K562 (cell line): ENCODE data around the gene RING1. TPM values are rescaled to one million over a fixed set of nuclear protein-coding genes. Genes with fewer than 3 reads are reported as not detected.

ENCODE experiments used
- ATAC-seq: fragments of 200-7000 bp; cut with Tn5 transposase; 3 replicates; pipeline ENCODE4 v1.9.1; 2020; ENCODE audit warnings: moderate library complexity
- BruUV-seq: library from RNA; stranded (reverse); fragments of 400-500 nt; replicated peaks from 2 replicates; lab custom pipeline; 2021; lab: Mats Ljungman, UMichigan
- CTCF ChIA-PET: fragments of 300-600 bp; formaldehyde crosslinking; extraction: SDS; loops from one replicate; lab custom pipeline; 2021; ENCODE audit warnings: low intra/inter-chr PET ratio; lab: Yijun Ruan, JAX
- POLR2A ChIA-PET: fragments of 300-600, 350-650 bp; sonication (Branson Sonifier 250); formaldehyde crosslinking; extraction: SDS; loops from one replicate; lab custom pipeline; 2021; ENCODE audit warnings: antibody characterized with exemption, inconsistent platforms; lab: Yijun Ruan, JAX
- DNase-seq, 4 experiments: peaks; one replicate each; pipeline versions ENCODE4 v3.0.0 to v3.0.0-alpha.2; 2011 to 2018; ENCODE audit warnings: low spot score in 3 of 4, mixed read lengths in 3 of 4; ENCODE audit errors: extremely low read depth in 1 of 4
- FAIRE-seq: peaks from 2 replicates; lab custom pipeline; 2011; peaks lifted over from hg19 to GRCh38; lab: Jason Lieb, UNC
- H2AFZ ChIP-seq: 2 replicates; pipeline ENCODE4 v1.6.0; 2011; ENCODE audit warnings: low read depth, low read length, control low read depth, inconsistent platforms
- H3K27ac ChIP-seq: fragments of 200-600 bp; 3 replicates; pipeline ENCODE4 v1.8.0; 2011; ENCODE audit warnings: low read depth, mild to moderate bottlenecking, control low read depth, inconsistent platforms, low read length, moderate library complexity, mixed read lengths; ENCODE audit errors: extremely low read depth
- H3K27me3 ChIP-seq, 2 experiments: fragments of 300-600 bp in 1 of 2; 2 replicates in 1 of 2; 3 replicates in 1 of 2; pipeline versions ENCODE4 v1.6.0 to v1.8.0; 2011; ENCODE audit warnings: inconsistent platforms in 2 of 2, low read length in 2 of 2, mild to moderate bottlenecking in 1 of 2, mixed read lengths in 1 of 2, moderate library complexity in 1 of 2; ENCODE audit not compliant: control insufficient read depth in 2 of 2, insufficient read depth in 2 of 2
- H3K36me3 ChIP-seq: fragments of 300-600 bp; 3 replicates; pipeline ENCODE4 v1.8.0; 2011; ENCODE audit warnings: mild to moderate bottlenecking, low read length, inconsistent platforms; ENCODE audit not compliant: control insufficient read depth, insufficient read depth
- H3K4me1 ChIP-seq, 2 experiments: fragments of 200-600 bp in 1 of 2; replicated peaks in 1 of 2; 2 replicates in 1 of 2; 3 replicates in 1 of 2; pipeline versions ENCODE4 v1.5.1 to v1.8.0; 2011; ENCODE audit warnings: inconsistent platforms in 2 of 2, low read length in 2 of 2, mild to moderate bottlenecking in 1 of 2, mixed read lengths in 1 of 2, moderate library complexity in 1 of 2; ENCODE audit not compliant: control insufficient read depth in 2 of 2, insufficient read depth in 2 of 2
- H3K4me2 ChIP-seq: 2 replicates; pipeline ENCODE4 v1.6.1; 2011; ENCODE audit warnings: low read length, control low read depth, inconsistent platforms, mixed read lengths; ENCODE audit not compliant: insufficient read depth
- H3K4me3 ChIP-seq: fragments of 200-600 bp; sonication (generic), shearing (Covaris generic); 2 replicates; pipeline ENCODE4 v1.5.1; 2016; ENCODE audit warnings: control low read depth, inconsistent platforms
- H3K79me2 ChIP-seq: fragments of 200-600 bp; 3 replicates; pipeline ENCODE4 v1.8.0; 2011; ENCODE audit warnings: low read length, inconsistent platforms; ENCODE audit not compliant: control insufficient read depth, insufficient read depth
- H3K9ac ChIP-seq, 2 experiments: 2 replicates each; pipeline versions ENCODE4 v1.6.0 to v1.6.1; 2011; ENCODE audit warnings: low read depth in 2 of 2, low read length in 2 of 2, control low read depth in 1 of 2, inconsistent platforms in 1 of 2, mild to moderate bottlenecking in 1 of 2, mixed read lengths in 1 of 2; ENCODE audit not compliant: insufficient read depth in 1 of 2
- H3K9me1 ChIP-seq: one replicate; pipeline ENCODE4 v1.6.0; 2011; ENCODE audit warnings: inconsistent platforms, mild to moderate bottlenecking, low read length, moderate library complexity; ENCODE audit not compliant: control insufficient read depth, insufficient read depth
- H3K9me3 ChIP-seq: replicated peaks from 2 replicates; pipeline ENCODE4 v1.5.1; 2011; ENCODE audit warnings: low read depth, low read length, inconsistent platforms; ENCODE audit not compliant: control insufficient read depth, insufficient read depth
- H4K20me1 ChIP-seq: replicated peaks from 2 replicates; pipeline ENCODE4 v1.6.1; 2011; ENCODE audit warnings: low read length, inconsistent platforms, mixed read lengths; ENCODE audit not compliant: control insufficient read depth, insufficient read depth
- MLX ChIP-seq, 2 experiments: fragments of 450-650 bp in 1 of 2; sonication (generic) in 1 of 2; formaldehyde crosslinking; conservative IDR thresholded peaks; 2 replicates each; pipeline versions ENCODE4 v1.4.0 to v1.8.1; 2020 to 2022; ENCODE audit warnings: mild to moderate bottlenecking in 1 of 2, missing genetic modification reagents in 1 of 2
- PRPF4 ChIP-seq: fragments of 200-400 bp; formaldehyde crosslinking; IDR thresholded peaks from one replicate; pipeline ENCODE4 v1.6.1; 2017; ENCODE audit warnings: low read length, low read depth, mild to moderate bottlenecking; ENCODE audit not compliant: insufficient read depth, poor library complexity, severe bottlenecking
- ZBTB40 ChIP-seq, 2 experiments: fragments of 450-650 bp in 1 of 2; sonication (generic) in 1 of 2; formaldehyde crosslinking in 1 of 2; IDR thresholded peaks; 2 replicates each; pipeline versions ENCODE4 v1.7.1 to v1.9.0; 2016 to 2022; ENCODE audit warnings: inconsistent platforms in 1 of 2, mild to moderate bottlenecking in 1 of 2, missing genetic modification reagents in 1 of 2
- ZNF133 ChIP-seq: fragments of 250-450 bp; sonication (Bioruptor Pico); IDR thresholded peaks from 2 replicates; pipeline ENCODE4 v1.4.0; 2020; ENCODE audit warnings: mild to moderate bottlenecking
- WGBS: fragments of 100-300 bp; shearing (Covaris generic); methylation state at CpG from one replicate; pipeline ENCODE4 v1.1.6; 2016; ENCODE audit warnings: low coverage, mixed read lengths; ENCODE audit not compliant: insufficient coverage; ENCODE audit errors: missing lambda C conversion rate; 5-methylcytosine and 5-hydroxymethylcytosine counted together
- in situ Hi-C: fragments of 300-500 bp; cut with MboI; formaldehyde crosslinking; loops from 4 replicates; pipeline ENCODE4 v1.15.0; 2018; ENCODE audit warnings: inconsistent platforms, mixed read lengths
- intact Hi-C: fragments of 100-400 bp; cut with micrococcal nuclease; formaldehyde crosslinking; loops from 2 replicates; pipeline ENCODE4 v1.14.2; 2022
- polyA plus RNA-seq, 8 experiments: library from polyadenylated mRNA; depleted of rRNA in 4 of 8; stranded (reverse) in 5 of 8; unstranded in 3 of 8; fragments of >200 nt; fragmentation: Nextera tagmentation in 2 of 8; fragmentation: Illumina TruSeq in 1 of 8; extraction: Ambion mirVana in 2 of 8; extraction: Trizol in 1 of 8; gene quantifications; 2 replicates each; pipeline versions ENCODE4 v1.2.1 to v1.2.3, GENCODE V29; 2011 to 2014; ENCODE audit warnings: inconsistent platforms in 1 of 8, missing spikeins in 1 of 8
- total RNA-seq, 7 experiments: library from RNA; depleted of rRNA in 6 of 7; stranded (reverse); fragments of >200 nt in 6 of 7; fragmentation: Illumina TruSeq in 2 of 7; extraction: Trizol in 2 of 7; gene quantifications; 2 replicates each; pipeline versions ENCODE4 v1.2.1 to v1.2.3, GENCODE V29; 2011 to 2021; ENCODE audit warnings: low replicate concordance in 1 of 7
- TF ChIP-seq, protein P1 (sequence below): fragments of 450-650 bp; IDR thresholded peaks from 2 replicates; pipeline ENCODE4 v1.6.1; 2018; ENCODE audit warnings: mild to moderate bottlenecking, low read depth; ENCODE audit not compliant: partially characterized antibody

Gene RING1
- total and polyA plus RNA-seq, 9 of the 15 experiments (the other 6 are each of a cell fraction or from before 2014, with no cell fraction given) = 4.2 to 59.1 (median 36.9) TPM

DNA sequence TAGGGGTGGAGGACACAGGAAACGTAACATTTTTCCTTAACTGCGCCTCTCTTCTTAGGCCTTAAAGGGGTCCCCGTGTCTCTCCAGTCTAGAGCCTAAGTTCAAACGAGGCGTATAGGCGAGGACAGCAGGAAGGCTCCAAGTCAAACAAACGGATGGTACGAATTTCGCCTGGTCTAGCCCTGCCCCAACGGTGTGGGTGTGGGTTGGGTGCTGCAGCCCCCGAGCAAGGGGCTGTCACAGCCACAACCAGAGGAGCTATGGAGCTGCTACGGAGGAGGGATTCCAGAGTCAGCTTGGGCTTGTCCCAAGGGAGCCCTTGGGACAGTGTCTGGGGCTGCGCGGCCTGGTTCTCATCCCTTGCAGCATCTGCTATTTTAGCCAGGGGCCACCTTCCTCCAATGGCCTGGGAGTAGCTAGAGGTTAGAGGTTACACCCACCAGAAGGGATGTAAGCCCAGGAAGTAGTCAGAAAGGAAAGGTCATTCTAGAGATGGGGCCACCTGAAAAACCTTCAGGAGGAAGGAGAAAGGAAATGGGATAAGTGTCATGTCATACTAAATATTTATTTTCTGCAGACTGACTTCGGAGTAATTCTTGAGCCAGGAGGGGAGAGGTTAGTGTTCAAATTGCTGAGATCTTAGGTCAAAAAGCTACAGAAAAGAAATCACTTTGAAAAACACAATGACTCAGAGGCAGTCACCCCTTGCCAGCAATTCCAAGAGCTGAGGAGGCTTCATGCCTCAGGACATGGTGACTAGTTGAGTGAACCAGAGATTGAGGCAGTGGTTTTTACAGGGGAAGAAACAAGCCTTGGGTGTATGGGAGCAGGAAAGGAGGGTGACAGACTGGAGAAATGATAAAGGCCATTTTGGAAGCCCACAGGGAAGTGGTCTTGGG lies 41.7 kb downstream of the RING1 start:
- H3K36me3 ChIP-seq = peaks cover 21% of the 10 kb centered on the region
- H3K9me3 ChIP-seq = no peaks in the 10 kb centered on the region
- ATAC-seq (peak; percentile 5), FAIRE-seq (no peak), DNase-seq (peak in 2 of 4 experiments; percentile 34)
- in situ Hi-C loops (loop anchor here (5.0 kb wide), 2 partner anchors 133 to 233 kb away; no protein-coding TSS in a partner anchor), intact Hi-C loops (loop anchor here (2.0 kb wide), 1 partner anchor 49 kb away; the partner anchor contains the start of genes RXRB and SLC39A7)
- H3K27me3 ChIP-seq = peaks cover 4 to 6% of the 10 kb centered on the region in 2 experiments; a peak in 2 of 5 replicates
- peak overlapping the region; percentile 97 for H3K4me2 ChIP-seq
- H3K4me1 ChIP-seq = peaks cover 22 to 31% of the 10 kb centered on the region in 2 experiments
- peaks cover 4% of the 10 kb centered on the region for H3K9me1 ChIP-seq
- peak overlapping the region; percentile 92 for H2AFZ ChIP-seq
- POLR2A ChIA-PET = interaction anchor here (0.6 to 5.2 kb wide), 23 partner anchors 9 to 712 kb away, joined by 3 to 57 read pairs (median 4); partner anchors contain the start of genes B3GALT4, RING1, RPS18 and VPS52
- peak overlapping the region; percentile 89 to 90 for H3K9ac ChIP-seq
- H3K79me2 ChIP-seq = no peaks in the 10 kb centered on the region
- H4K20me1 ChIP-seq = no peaks in the 10 kb centered on the region
- 20% methylated on average over 15 of the region's 15 CpGs for WGBS
- CTCF ChIA-PET = interaction anchor here (2.7 to 3.6 kb wide), 2 partner anchors 89 to 126 kb away, joined by 21 to 24 read pairs; no protein-coding TSS in a partner anchor
- H3K4me3 ChIP-seq = peak overlapping the region; percentile 53
- H3K27ac ChIP-seq = peak overlapping the region; percentile 91
- TSS peak; percentile 88 for BruUV-seq
- TF ChIP-seq ZBTB40 (IDR thresholded peaks at IDR 0.05) (peak; percentile 32; the same call in 1 of the 2 replicates), ZBTB40 (CRISPR knock-in tag; IDR thresholded peaks at IDR 0.05) (no peak), MLX (CRISPR knock-in tag; conservative IDR thresholded peaks at IDR 0.05) (peak in 1 of 2 experiments; percentile 89; a peak in 1 of 4 replicates), ZNF133 (CRISPR knock-in tag) (0 out of 2 replicates have a peak, but pooled peaks have one; percentile 14), PRPF4 (no peak)
- TF ChIP-seq, protein P1, sequence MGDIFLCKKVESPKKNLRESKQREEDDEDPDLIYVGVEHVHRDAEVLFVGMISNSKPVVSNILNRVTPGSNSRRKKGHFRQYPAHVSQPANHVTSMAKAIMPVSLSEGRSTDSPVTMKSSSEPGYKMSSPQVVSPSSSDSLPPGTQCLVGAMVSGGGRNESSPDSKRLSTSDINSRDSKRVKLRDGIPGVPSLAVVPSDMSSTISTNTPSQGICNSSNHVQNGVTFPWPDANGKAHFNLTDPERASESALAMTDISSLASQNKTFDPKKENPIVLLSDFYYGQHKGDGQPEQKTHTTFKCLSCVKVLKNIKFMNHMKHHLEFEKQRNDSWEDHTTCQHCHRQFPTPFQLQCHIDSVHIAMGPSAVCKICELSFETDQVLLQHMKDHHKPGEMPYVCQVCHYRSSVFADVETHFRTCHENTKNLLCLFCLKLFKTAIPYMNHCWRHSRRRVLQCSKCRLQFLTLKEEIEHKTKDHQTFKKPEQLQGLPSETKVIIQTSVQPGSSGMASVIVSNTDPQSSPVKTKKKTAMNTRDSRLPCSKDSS = peak; percentile 26
